Activated naive CD8-positive, alpha-beta T cell treated with anti-CD3 and anti-CD28 coated beads, Interleukin-2, amount 50 U/mL, for 16 hours (primary cell): ENCODE measurements around the gene CRMP1.

Experiments used
- DNase-seq: peaks from one replicate; pipeline ENCODE4 v3.0.0-alpha.2; 2020; ENCODE audit warnings: low read depth, low spot score

Gene CRMP1

GRCh38 chr4:5888222-5889001 is 4.5 kb downstream of the CRMP1 start:
- no peak for DNase-seq

GRCh38 chr4:5887361-5888221 is 5.3 kb downstream of the CRMP1 start:
- no peak for DNase-seq

- no peak for DNase-seq
Observed at GRCh38 chr4:5887011-5887360, 5.9 kb downstream of the CRMP1 start.

GRCh38 chr4:5885733-5886132 is 7.2 kb downstream of the CRMP1 start:
- no peak for DNase-seq

GRCh38 chr4:5884796-5885195 is 8.1 kb downstream of the CRMP1 start:
- no peak for DNase-seq

GRCh38 chr4:5883916-5884315 is 9.0 kb downstream of the CRMP1 start:
- no peak for DNase-seq

- no peak for DNase-seq
Observed at GRCh38 chr4:5882947-5883346, 9.9 kb downstream of the CRMP1 start.

- no peak for DNase-seq
Observed at GRCh38 chr4:5881340-5881739, 11.5 kb downstream of the CRMP1 start.

- no peak for DNase-seq
Observed at GRCh38 chr4:5878359-5878758, 14.5 kb downstream of the CRMP1 start.

GRCh38 chr4:5877392-5877791 is 15.5 kb downstream of the CRMP1 start:
- DNase-seq, result no peak

GRCh38 chr4:5874811-5875449 is 18.0 kb downstream of the CRMP1 start:
- DNase-seq, result no peak

- DNase-seq, result no peak
Observed at GRCh38 chr4:5870701-5871100, 22.2 kb downstream of the CRMP1 start.

GRCh38 chr4:5869966-5870619 is 22.8 kb downstream of the CRMP1 start:
- no peak for DNase-seq

GRCh38 chr4:5867866-5868265 is 25.0 kb downstream of the CRMP1 start:
- no peak for DNase-seq

- no peak for DNase-seq
Observed at GRCh38 chr4:5866841-5867813, 25.8 kb downstream of the CRMP1 start.

- no peak for DNase-seq
Observed at GRCh38 chr4:5865896-5866599, 26.8 kb downstream of the CRMP1 start.

GRCh38 chr4:5863461-5864113 is 29.3 kb downstream of the CRMP1 start:
- no peak for DNase-seq

- no peak for DNase-seq
Observed at GRCh38 chr4:5858020-5858769, 34.7 kb downstream of the CRMP1 start.

- no peak for DNase-seq
Observed at GRCh38 chr4:5857199-5857598, 35.7 kb downstream of the CRMP1 start.
